Measurements from ENCODE around the gene CACNG3.

CACNG3 gene

GRCh38 chr16:24349320-24349719, 93.2 kb downstream of the CACNG3 start:
- no peak for TF ChIP-seq POLR2AphosphoS5 (IDR thresholded peaks at IDR 0.05; ENCODE audit: low read depth, low read length)

GRCh38 chr16:24352746-24353145, 96.6 kb downstream of the CACNG3 start:
- TF ChIP-seq FOXP2 (optimal IDR thresholded peaks at IDR 0.05; ENCODE audit: borderline replicate concordance, extremely low read depth, extremely low read length, insufficient read depth) (no peak), SIN3A (IDR thresholded peaks at IDR 0.05; ENCODE audit: borderline replicate concordance, insufficient read depth, low read length) (no peak), POLR2AphosphoS5 (IDR thresholded peaks at IDR 0.05; ENCODE audit: low read depth, low read length) (no peak), TAF1 (IDR thresholded peaks at IDR 0.05; ENCODE audit: borderline replicate concordance, insufficient read depth, low read length) (no peak), REST (IDR thresholded peaks at IDR 0.05; ENCODE audit: insufficient read depth in 1 of 2, low read depth in 2 of 2, low read length in 2 of 2) (no peak)

- no peak for TF ChIP-seq POLR2AphosphoS5 (IDR thresholded peaks at IDR 0.05; ENCODE audit: low read depth, low read length)
- no peak for TF ChIP-seq TAF1 (IDR thresholded peaks at IDR 0.05; ENCODE audit: borderline replicate concordance, insufficient read depth, low read length)
- no peak for TF ChIP-seq REST (IDR thresholded peaks at IDR 0.05; ENCODE audit: insufficient read depth in 1 of 2, low read depth in 2 of 2, low read length in 2 of 2)
- TF ChIP-seq FOXP2 (optimal IDR thresholded peaks at IDR 0.05; ENCODE audit: borderline replicate concordance, extremely low read depth, extremely low read length, insufficient read depth): no peak
- no peak for TF ChIP-seq SIN3A (IDR thresholded peaks at IDR 0.05; ENCODE audit: borderline replicate concordance, insufficient read depth, low read length)
Observed at GRCh38 chr16:24353622-24354021, 97.5 kb downstream of the CACNG3 start.

- no peak for TF ChIP-seq FOXP2 (optimal IDR thresholded peaks at IDR 0.05; ENCODE audit: borderline replicate concordance, extremely low read depth, extremely low read length, insufficient read depth)
- TF ChIP-seq REST (IDR thresholded peaks at IDR 0.05; ENCODE audit: insufficient read depth in 1 of 2, low read depth in 2 of 2, low read length in 2 of 2): no peak
- no peak for TF ChIP-seq TAF1 (IDR thresholded peaks at IDR 0.05; ENCODE audit: borderline replicate concordance, insufficient read depth, low read length)
- TF ChIP-seq POLR2AphosphoS5 (IDR thresholded peaks at IDR 0.05; ENCODE audit: low read depth, low read length): no peak
- no peak for TF ChIP-seq SIN3A (IDR thresholded peaks at IDR 0.05; ENCODE audit: borderline replicate concordance, insufficient read depth, low read length)
Observed at GRCh38 chr16:24357511-24357910, 101.4 kb downstream of the CACNG3 start.

- TF ChIP-seq FOXP2 (optimal IDR thresholded peaks at IDR 0.05; ENCODE audit: borderline replicate concordance, extremely low read depth, extremely low read length, insufficient read depth): no peak
- TF ChIP-seq REST (IDR thresholded peaks at IDR 0.05; ENCODE audit: insufficient read depth in 1 of 2, low read depth in 2 of 2, low read length in 2 of 2): no peak
- no peak for TF ChIP-seq POLR2AphosphoS5 (IDR thresholded peaks at IDR 0.05; ENCODE audit: low read depth, low read length)
- TF ChIP-seq TAF1 (IDR thresholded peaks at IDR 0.05; ENCODE audit: borderline replicate concordance, insufficient read depth, low read length): no peak
- TF ChIP-seq SIN3A (IDR thresholded peaks at IDR 0.05; ENCODE audit: borderline replicate concordance, insufficient read depth, low read length): no peak
Observed at GRCh38 chr16:24358117-24358516, 102.0 kb downstream of the CACNG3 start.
